WTC11 (cell line): ENCODE results near the gene ZC3HAV1L.

Source experiments
- CTCF ChIP-seq: fragments of 200-600 bp; IDR thresholded peaks from 2 replicates; pipeline ENCODE4 v1.8.0; 2022; ENCODE audit warnings: antibody characterized with exemption
- E2F1 ChIP-seq: sonication (generic); formaldehyde crosslinking; IDR thresholded peaks from 2 replicates; pipeline ENCODE4 v1.8.0; 2022; ENCODE audit warnings: mild to moderate bottlenecking, missing genetic modification reagents
- SMAD3 ChIP-seq: sonication (generic); formaldehyde crosslinking; IDR thresholded peaks from 2 replicates; pipeline ENCODE4 v1.8.0; 2022; ENCODE audit warnings: missing genetic modification reagents, mild to moderate bottlenecking, borderline replicate concordance

GRCh38 chr7:139049936-139050335, 14.1 kb upstream of the ZC3HAV1L start:
- TF ChIP-seq E2F1 (CRISPR knock-in tag) (no peak), SMAD3 (CRISPR knock-in tag) (no peak), CTCF (no peak)
